GM21576 (cell line): ENCODE results near the gene BRCA2.
"Not testable (repeated sequence)": the region's sequence is repeated elsewhere in the genome, so short reads cannot be mapped to it uniquely, and the experiment has no call there.

ENCODE experiments used
- ATAC-seq: cut with Tn5 transposase; IDR thresholded peaks from one replicate; pipeline ENCODE4 v1.9.1; 2021; ENCODE audit warnings: mild to moderate bottlenecking, moderate library complexity; ENCODE audit not compliant: unreplicated experiment

BRCA2 gene

DNA sequence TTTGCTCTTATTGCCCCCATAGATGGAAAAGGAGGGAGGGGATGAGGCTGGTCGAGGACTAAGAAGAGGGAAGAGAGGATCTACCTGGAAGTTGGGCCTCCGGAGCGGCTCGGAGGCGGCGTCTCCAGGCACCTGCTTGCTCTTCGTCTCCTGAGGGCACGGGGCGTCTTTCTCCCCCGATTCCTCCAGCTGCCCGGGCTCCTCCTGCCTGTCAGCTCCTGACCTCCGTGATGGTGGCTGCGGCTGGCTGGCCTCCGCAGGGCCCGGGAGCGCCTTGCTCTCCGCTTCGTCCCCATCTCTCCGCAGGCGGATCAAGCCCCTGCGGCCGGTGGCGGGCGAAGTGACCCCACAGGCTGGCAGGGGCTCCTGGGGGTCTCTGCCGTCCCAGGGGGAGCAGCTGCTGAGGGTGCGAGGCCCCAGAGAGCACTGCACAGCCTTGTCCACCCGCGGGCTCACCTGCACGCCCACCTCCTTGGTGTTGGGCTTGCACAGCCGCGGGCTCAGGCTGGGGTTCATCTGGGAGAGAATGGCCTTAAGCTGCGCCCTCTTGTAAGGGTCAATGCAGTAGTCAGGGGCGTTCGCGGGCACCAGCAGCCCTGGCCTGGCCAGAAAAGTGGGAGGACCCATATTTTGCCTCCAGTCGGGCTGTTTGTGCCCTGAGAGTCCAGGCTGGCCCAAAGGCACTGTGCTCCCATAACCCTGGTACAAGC, 4.0 kb upstream of the BRCA2 start:
- no peak for ATAC-seq

- peak; percentile 1 for ATAC-seq
Measured at GRCh38 chr13:32314271-32315237, 754 bp upstream of the BRCA2 start.

DNA sequence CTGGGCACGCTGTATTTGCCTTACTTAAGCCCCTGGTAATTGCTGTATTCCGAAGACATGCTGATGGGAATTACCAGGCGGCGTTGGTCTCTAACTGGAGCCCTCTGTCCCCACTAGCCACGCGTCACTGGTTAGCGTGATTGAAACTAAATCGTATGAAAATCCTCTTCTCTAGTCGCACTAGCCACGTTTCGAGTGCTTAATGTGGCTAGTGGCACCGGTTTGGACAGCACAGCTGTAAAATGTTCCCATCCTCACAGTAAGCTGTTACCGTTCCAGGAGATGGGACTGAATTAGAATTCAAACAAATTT, 676 bp downstream of the BRCA2 start:
- ATAC-seq = peak; percentile 46

DNA sequence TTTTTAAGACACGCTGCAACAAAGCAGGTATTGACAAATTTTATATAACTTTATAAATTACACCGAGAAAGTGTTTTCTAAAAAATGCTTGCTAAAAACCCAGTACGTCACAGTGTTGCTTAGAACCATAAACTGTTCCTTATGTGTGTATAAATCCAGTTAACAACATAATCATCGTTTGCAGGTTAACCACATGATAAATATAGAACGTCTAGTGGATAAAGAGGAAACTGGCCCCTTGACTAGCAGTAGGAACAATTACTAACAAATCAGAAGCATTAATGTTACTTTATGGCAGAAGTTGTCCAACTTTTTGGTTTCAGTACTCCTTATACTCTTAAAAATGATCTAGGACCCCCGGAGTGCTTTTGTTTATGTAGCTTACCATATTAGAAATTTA, 1.2 kb downstream of the BRCA2 start:
- no peak for ATAC-seq

- ATAC-seq = no peak
Measured at GRCh38 chr13:32317716-32318465, 2.6 kb downstream of the BRCA2 start.

GRCh38 chr13:32320528-32320927, 5.2 kb downstream of the BRCA2 start:
- no peak for ATAC-seq

DNA sequence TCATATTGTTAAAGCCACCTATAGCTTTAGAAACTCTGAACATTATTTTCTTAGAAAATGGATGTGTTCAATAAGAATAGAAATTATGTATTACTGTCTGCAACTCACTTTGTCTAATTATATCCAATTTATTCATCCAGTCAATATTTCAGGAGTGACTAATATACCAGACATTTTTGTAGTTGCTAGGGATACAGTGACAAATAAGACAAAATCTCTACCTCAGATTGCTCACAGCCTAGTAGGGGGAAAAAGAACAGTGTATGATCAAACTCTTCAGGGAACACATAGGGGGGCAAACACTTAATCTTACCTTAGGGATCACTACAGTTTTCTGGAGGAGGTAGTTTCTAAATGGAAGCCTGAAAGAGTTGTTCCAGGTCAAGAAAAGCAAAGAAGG, 8.6 kb downstream of the BRCA2 start:
- no peak for ATAC-seq

- ATAC-seq = no peak
Measured at GRCh38 chr13:32330441-32330840, 15.1 kb downstream of the BRCA2 start.

DNA sequence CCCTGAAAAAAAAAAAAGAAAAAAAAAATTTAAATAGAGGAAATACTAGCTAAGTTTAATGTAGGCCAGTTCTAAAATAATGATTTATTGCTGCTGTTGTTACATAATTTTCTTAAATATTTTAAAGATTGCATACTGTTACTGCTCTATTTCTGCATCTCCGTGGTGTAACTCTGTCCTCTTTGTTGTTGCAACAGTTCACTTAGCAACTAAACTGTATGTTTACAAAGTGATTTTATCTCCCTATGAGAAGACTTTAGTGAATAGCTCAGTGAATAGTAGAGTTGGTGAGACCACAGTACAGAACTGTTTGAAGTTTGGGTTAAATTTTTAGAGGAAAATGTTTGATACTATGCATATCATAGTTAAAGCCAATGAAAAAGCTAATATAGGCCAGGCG, 19.4 kb downstream of the BRCA2 start:
- ATAC-seq = no peak

- no peak for ATAC-seq
Measured at GRCh38 chr13:32340914-32341313, 25.6 kb downstream of the BRCA2 start.

- ATAC-seq = no peak
Measured at GRCh38 chr13:32347651-32348050, 32.3 kb downstream of the BRCA2 start.

- ATAC-seq = not testable (repeated sequence)
Measured at GRCh38 chr13:32350839-32351441, 35.6 kb downstream of the BRCA2 start.

DNA sequence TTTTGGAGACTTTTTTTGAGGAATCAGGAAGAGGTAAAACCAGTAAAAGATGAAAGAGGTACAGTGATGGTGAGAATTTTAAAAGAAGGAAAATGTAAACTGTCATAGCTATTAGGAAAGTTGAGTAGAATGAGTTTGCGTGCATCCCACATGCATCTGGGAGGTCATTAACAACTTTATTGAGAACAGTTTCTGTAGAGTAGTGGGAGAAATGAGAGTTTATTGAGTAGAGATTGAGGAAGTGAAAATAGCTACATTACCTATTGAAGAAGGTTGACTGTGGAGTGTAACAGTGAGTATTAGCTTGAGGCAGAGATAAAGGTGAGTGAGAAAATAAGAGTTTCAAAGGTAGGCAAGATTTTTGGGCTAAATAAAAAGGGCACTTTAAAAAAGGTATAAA, 38.7 kb downstream of the BRCA2 start:
- ATAC-seq = no peak

- not testable (repeated sequence) for ATAC-seq
Measured at GRCh38 chr13:32355935-32356334, 40.6 kb downstream of the BRCA2 start.

DNA sequence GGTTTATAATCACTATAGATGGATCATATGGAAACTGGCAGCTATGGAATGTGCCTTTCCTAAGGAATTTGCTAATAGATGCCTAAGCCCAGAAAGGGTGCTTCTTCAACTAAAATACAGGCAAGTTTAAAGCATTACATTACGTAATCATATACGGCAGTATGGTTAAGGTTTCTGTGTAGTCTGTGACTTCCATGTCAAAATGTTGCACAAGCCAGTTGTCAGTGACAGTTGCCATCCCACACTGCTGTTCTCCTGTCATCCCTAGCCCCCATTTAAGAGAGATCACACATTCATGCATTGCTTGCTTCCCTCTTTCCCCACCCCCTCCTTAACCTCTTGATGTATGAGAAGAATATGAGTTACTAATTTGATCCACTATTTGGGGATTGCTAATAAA, 47.3 kb downstream of the BRCA2 start:
- ATAC-seq = no peak

- no peak for ATAC-seq
Measured at GRCh38 chr13:32370805-32371204, 55.5 kb downstream of the BRCA2 start.

DNA sequence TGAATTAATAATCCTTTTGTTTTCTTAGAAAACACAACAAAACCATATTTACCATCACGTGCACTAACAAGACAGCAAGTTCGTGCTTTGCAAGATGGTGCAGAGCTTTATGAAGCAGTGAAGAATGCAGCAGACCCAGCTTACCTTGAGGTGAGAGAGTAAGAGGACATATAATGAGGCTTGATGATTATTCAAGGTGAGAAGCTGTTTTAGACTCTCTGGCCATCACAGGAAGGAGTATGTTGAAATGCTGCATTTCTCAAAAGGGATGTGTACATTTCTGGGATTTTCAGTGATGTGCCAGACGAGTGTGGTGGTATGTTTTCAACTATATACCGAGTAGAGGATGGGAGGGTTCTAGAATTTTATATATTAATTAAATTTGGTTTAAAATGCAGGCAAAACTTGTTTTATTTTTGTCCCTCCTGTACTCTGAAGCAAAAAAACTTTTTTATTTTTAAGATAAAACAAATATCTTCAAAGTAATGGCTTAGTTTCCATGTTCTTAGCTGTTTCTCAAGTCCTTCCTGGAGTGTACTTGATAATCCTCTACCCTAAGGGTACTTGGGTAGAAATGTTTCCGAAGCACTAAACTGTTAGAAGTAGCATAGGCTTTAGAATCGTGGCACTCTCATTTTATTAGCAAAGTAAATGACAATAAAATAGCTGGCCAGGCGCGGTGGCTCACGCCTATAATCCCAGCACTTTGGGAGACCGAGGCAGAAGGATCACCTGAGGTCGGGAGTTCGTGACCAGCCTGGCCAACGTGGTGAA, 61.5 kb downstream of the BRCA2 start:
- no peak for ATAC-seq

DNA sequence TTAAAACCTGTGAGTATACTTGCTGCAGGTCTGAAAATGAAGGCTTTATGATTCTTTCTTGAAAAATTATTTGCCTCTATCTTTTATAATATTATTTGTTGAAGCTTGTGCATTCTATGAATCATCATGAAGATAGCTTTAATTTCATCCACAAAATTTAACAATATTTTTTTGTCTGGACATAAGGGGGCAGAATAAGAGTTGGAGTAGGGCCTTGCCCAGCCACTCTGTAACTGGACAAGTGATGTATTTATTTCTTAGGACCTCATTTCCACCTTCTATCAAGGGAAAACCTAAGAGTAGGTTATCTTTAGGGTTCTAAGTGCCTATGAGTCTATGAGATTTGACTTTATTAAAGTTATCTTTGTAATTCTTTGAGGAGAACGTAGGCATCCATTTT, 62.7 kb downstream of the BRCA2 start:
- ATAC-seq = no peak

DNA sequence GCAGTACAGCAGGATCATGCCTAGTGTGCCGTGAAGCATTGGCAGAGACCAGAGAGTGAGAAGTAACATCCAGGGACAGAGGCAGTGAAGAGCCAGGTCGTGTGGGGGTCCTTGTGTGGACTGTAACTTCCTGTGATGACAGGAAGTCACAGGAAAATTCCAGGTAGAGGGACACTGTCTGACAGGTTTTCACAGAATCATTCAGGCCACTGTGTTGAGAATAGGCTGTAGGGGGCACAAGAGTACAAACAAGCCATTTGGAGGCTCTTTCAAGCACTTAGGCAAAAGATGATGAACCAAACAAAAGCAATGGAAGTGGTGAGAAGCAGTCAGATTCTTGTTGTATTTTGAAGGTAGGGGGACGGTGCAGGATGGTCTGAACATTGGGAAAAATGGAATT, 66.2 kb downstream of the BRCA2 start:
- ATAC-seq = no peak

DNA sequence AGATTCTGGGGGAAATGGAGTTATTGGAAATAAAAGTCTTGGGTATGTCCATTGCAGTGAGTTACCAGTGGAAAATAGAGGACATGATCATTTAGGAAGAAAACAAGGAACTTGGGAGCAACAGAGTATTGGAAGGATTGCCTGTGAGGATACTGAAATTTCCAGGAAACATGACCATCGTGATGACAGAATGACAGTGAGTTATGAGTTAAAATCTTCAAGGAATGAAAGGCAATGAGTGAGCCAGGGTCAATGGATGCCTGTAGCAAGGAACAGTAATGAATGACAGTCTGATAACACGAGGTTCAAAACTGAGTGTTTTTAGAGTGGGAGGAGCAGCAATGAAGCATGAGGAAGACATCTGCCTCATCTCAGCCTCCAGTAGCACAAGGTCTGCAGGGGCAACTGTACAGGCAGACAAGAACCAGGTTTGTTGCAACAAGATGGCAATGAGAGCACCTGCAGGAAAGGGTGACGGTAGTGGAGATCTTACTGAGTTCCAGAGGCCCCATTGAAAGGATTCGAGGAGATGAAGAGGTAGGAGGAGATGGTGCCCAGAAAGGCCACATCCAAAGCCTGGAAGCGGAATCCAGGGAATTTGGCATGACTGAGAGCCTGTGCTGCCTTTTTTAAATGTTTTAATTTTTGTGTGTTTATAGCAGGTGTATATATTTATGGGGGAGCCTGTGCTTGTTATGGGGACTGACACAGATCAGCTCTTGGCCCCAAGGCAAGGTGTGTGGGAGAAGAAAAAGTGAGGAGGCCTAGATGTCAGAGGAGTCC, 68.7 kb downstream of the BRCA2 start:
- ATAC-seq = no peak
